IMR-90 (cell line): ENCODE data around the gene OR5A1.

Experiments
- BHLHE40 ChIP-seq: fragments of 150-350 bp; IDR thresholded peaks from 2 replicates; pipeline ENCODE4 v1.6.1; 2016; ENCODE audit warnings: mild to moderate bottlenecking, low read depth, low read length
- CEBPB ChIP-seq: IDR thresholded peaks from 2 replicates; pipeline ENCODE4 v1.6.1; 2012; ENCODE audit warnings: low read depth, low read length, improper control_type of control experiment
- CTCF ChIP-seq: conservative IDR thresholded peaks from 2 replicates; pipeline ENCODE4 v1.5.1; 2012; ENCODE audit warnings: mild to moderate bottlenecking, low read depth, low read length, improper control_type of control experiment
- ELK1 ChIP-seq: fragments of 150-350 bp; IDR thresholded peaks from 2 replicates; pipeline ENCODE4 v1.6.1; 2016; ENCODE audit warnings: low read depth, mild to moderate bottlenecking, low read length, moderate library complexity, borderline replicate concordance
- FOS ChIP-seq: fragments of 150-350 bp; IDR thresholded peaks from 2 replicates; pipeline ENCODE4 v1.6.1; 2016; ENCODE audit warnings: low read depth, low read length
- MXI1 ChIP-seq: IDR thresholded peaks from 2 replicates; pipeline ENCODE4 v1.6.1; 2012; ENCODE audit warnings: low read depth, mild to moderate bottlenecking, low read length, moderate library complexity, borderline replicate concordance
- POLR2A ChIP-seq: IDR thresholded peaks from 2 replicates; pipeline ENCODE4 v1.6.1; 2012; ENCODE audit warnings: mild to moderate bottlenecking, low read depth, low read length
- RAD21 ChIP-seq: IDR thresholded peaks from 2 replicates; pipeline ENCODE4 v1.6.1; 2012; ENCODE audit warnings: low read length, improper control_type of control experiment
- RFX5 ChIP-seq: IDR thresholded peaks from 2 replicates; pipeline ENCODE4 v1.8.0; 2012; ENCODE audit warnings: low read depth, mild to moderate bottlenecking, low read length, moderate library complexity
- SMC3 ChIP-seq: fragments of 150-350 bp; IDR thresholded peaks from 2 replicates; pipeline ENCODE4 v1.6.1; 2016; ENCODE audit warnings: low read depth, mild to moderate bottlenecking, antibody characterized with exemption, low read length, moderate library complexity
- USF2 ChIP-seq: fragments of 150-350 bp; IDR thresholded peaks from 2 replicates; pipeline ENCODE4 v1.6.1; 2017; ENCODE audit warnings: mild to moderate bottlenecking, antibody characterized with exemption, low read length, low read depth

DNA sequence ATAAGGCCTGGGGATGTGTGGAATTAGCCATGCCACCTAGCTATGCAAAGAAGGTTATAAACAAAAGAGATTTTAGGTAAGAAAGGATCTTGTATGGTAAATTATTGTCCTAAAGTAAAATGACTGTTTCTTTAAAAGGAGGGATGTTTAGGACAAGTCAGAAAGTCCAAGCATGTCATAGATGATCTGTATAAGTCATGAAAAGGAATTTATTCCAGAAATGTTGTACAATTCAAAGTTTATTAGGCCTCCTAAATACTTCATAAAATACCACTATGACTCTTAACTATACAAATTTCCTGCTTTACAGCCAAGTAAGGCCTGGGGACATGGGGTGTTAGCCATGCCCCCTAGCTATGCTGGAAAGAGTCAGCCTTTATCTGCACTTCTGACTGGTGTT lies 32.7 kb upstream of the OR5A1 start:
- TF ChIP-seq CTCF (no peak), MXI1 (no peak), POLR2A (no peak), SMC3 (no peak), RAD21 (no peak), FOS (no peak), ELK1 (no peak), USF2 (no peak), CEBPB (no peak), BHLHE40 (no peak), RFX5 (no peak)
